Measurements from ENCODE around the gene CDV3.

GRCh38 chr3:133588784-133589465 is 15.4 kb downstream of the CDV3 start:
- TF ChIP-seq ZNF629 (tag by site-specific recombination; IDR thresholded peaks at IDR 0.05) (no peak), ZSCAN5A (tag by site-specific recombination; IDR thresholded peaks at IDR 0.05) (no peak), ZNF292 (tag by site-specific recombination; IDR thresholded peaks at IDR 0.05; ENCODE audit: borderline replicate concordance, low read depth) (no peak), PRDM4 (tag by site-specific recombination; IDR thresholded peaks at IDR 0.05) (no peak), ZSCAN23 (tag by site-specific recombination; IDR thresholded peaks at IDR 0.05) (no peak), CTCF (tag by site-specific recombination; IDR thresholded peaks at IDR 0.05) (no peak), ZNF768 (tag by site-specific recombination; IDR thresholded peaks at IDR 0.05) (no peak), YY1 (tag by site-specific recombination; IDR thresholded peaks at IDR 0.05) (no peak), ZNF596 (tag by site-specific recombination; IDR thresholded peaks at IDR 0.05) (no peak), ZNF791 (tag by site-specific recombination; IDR thresholded peaks at IDR 0.05) (no peak), ZNF140 (tag by site-specific recombination; IDR thresholded peaks at IDR 0.05) (no peak), TCF7L2 (IDR thresholded peaks at IDR 0.05; ENCODE audit: borderline replicate concordance, low read depth, low read length) (no peak), KLF10 (tag by site-specific recombination; IDR thresholded peaks at IDR 0.05) (no peak), ZSCAN18 (tag by site-specific recombination; IDR thresholded peaks at IDR 0.05) (no peak)

All from HEK293 (cell line).